GM19463 (cell line): ENCODE data around the gene BEND3.
"Not testable (repeated sequence)": the region's sequence is repeated elsewhere in the genome, so short reads cannot be mapped to it uniquely, and the experiment has no call there.

ENCODE experiments used
- ATAC-seq: cut with Tn5 transposase; IDR thresholded peaks from one replicate; pipeline ENCODE4 v1.9.1; 2021; ENCODE audit warnings: mild to moderate bottlenecking, moderate library complexity; ENCODE audit not compliant: unreplicated experiment

BEND3 gene

GRCh38 chr6:107114926-107115694 is at the start of gene BEND3:
TSS of gene BEND3 (minus strand) at chr6:107115515. CDS start at chr6:107099285, 16,230 bp downstream.
- peak; percentile 26 for ATAC-seq

GRCh38 chr6:107164299-107164698 is 49.0 kb upstream of the BEND3 start:
- not testable (repeated sequence) for ATAC-seq

- ATAC-seq, result no peak
Observed at GRCh38 chr6:107161521-107161920, 46.2 kb upstream of the BEND3 start.

- ATAC-seq, result no peak
Observed at GRCh38 chr6:107156617-107157016, 41.3 kb upstream of the BEND3 start.

GRCh38 chr6:107154801-107155160 is 39.5 kb upstream of the BEND3 start:
- ATAC-seq, result no peak

GRCh38 chr6:107154131-107154800 is 39.0 kb upstream of the BEND3 start:
- no peak for ATAC-seq

- no peak for ATAC-seq
Observed at GRCh38 chr6:107152638-107153430, 37.5 kb upstream of the BEND3 start.

GRCh38 chr6:107144666-107145065 is 29.4 kb upstream of the BEND3 start:
- ATAC-seq, result no peak

GRCh38 chr6:107144014-107144413 is 28.7 kb upstream of the BEND3 start:
- no peak for ATAC-seq

- no peak for ATAC-seq
Observed at GRCh38 chr6:107140581-107140980, 25.3 kb upstream of the BEND3 start.

- not testable (repeated sequence) for ATAC-seq
Observed at GRCh38 chr6:107136324-107136723, 21.0 kb upstream of the BEND3 start.

- not testable (repeated sequence) for ATAC-seq
Observed at GRCh38 chr6:107135048-107135680, 19.8 kb upstream of the BEND3 start.

GRCh38 chr6:107132330-107132954 is 17.1 kb upstream of the BEND3 start:
- ATAC-seq, result no peak

- no peak for ATAC-seq
Observed at GRCh38 chr6:107129370-107129925, 14.1 kb upstream of the BEND3 start.

GRCh38 chr6:107128577-107128976 is 13.3 kb upstream of the BEND3 start:
- no peak for ATAC-seq

GRCh38 chr6:107128175-107128574 is 12.9 kb upstream of the BEND3 start:
- ATAC-seq, result no peak

GRCh38 chr6:107125771-107126170 is 10.5 kb upstream of the BEND3 start:
- ATAC-seq, result no peak

GRCh38 chr6:107124934-107125348 is 9.6 kb upstream of the BEND3 start:
- peak; percentile 86 for ATAC-seq

- ATAC-seq, result no peak
Observed at GRCh38 chr6:107123501-107123900, 8.2 kb upstream of the BEND3 start.

GRCh38 chr6:107122748-107123147 is 7.4 kb upstream of the BEND3 start:
- ATAC-seq, result no peak
